PC-9 (cell line): ENCODE measurements around the gene HEATR9. TPM values are rescaled to one million over a fixed set of nuclear protein-coding genes. Genes with fewer than 3 reads are reported as not detected.

ENCODE experiments used
- BruUV-seq: library from RNA; stranded (reverse); fragments of 400-500 nt; replicated peaks from 2 replicates; lab custom pipeline; 2021; lab: Mats Ljungman, UMichigan
- CTCF ChIA-PET: fragments of 300-600 bp; sonication (Branson Sonifier 250); formaldehyde crosslinking; loops from one replicate; lab custom pipeline; 2022; ENCODE audit warnings: antibody characterized with exemption; lab: Charles Lee
- POLR2A ChIA-PET: fragments of 300-600 bp; sonication (Branson Sonifier 250); formaldehyde crosslinking; loops from one replicate; lab custom pipeline; 2022; ENCODE audit warnings: antibody characterized with exemption; ENCODE audit not compliant: unreplicated experiment; lab: Charles Lee
- DNase-seq, 2 experiments: peaks; one replicate each; pipeline versions ENCODE4 v3.0.0 to v3.0.0-alpha.2; 2015 to 2022; ENCODE audit warnings: mixed read lengths in 1 of 2
- H2AFZ ChIP-seq: fragments of 200-600 bp; sonication (generic); 2 replicates; pipeline ENCODE4 v1.8.1; 2017; ENCODE audit warnings: antibody characterized with exemption
- H3F3A ChIP-seq: fragments of 200-600 bp; sonication (generic); 2 replicates; pipeline ENCODE4 v1.8.1; 2017; ENCODE audit warnings: antibody characterized with exemption, mild to moderate bottlenecking, low read depth; ENCODE audit not compliant: insufficient read depth
- H3K27ac ChIP-seq: fragments of 200-600 bp; sonication (generic); 2 replicates; pipeline ENCODE4 v1.6.1; 2016; ENCODE audit warnings: mixed run types
- H3K27me3 ChIP-seq: fragments of 200-600 bp; sonication (generic); 2 replicates; pipeline ENCODE4 v1.6.1; 2016; ENCODE audit warnings: low read depth, mixed run types; ENCODE audit not compliant: insufficient read depth
- H3K36me3 ChIP-seq: fragments of 200-600 bp; sonication (generic); 2 replicates; pipeline ENCODE4 v1.6.1; 2016; ENCODE audit warnings: low read depth, mixed run types
- H3K4me1 ChIP-seq: fragments of 200-600 bp; sonication (generic); replicated peaks from 2 replicates; pipeline ENCODE4 v1.6.1; 2016; ENCODE audit warnings: mixed run types; ENCODE audit not compliant: insufficient read depth
- H3K4me2 ChIP-seq: fragments of 200-600 bp; sonication (generic); 2 replicates; pipeline ENCODE4 v1.6.1; 2017; ENCODE audit warnings: mixed run types
- H3K4me3 ChIP-seq: fragments of 200-600 bp; sonication (generic); 2 replicates; pipeline ENCODE4 v1.6.1; 2016; ENCODE audit warnings: mixed run types
- H3K79me2 ChIP-seq: fragments of 200-600 bp; sonication (generic); 2 replicates; pipeline ENCODE4 v1.6.1; 2017; ENCODE audit warnings: low read depth, mixed run types
- H3K9me2 ChIP-seq: fragments of 200-600 bp; sonication (generic); 2 replicates; pipeline ENCODE4 v1.8.1; 2017; ENCODE audit warnings: mild to moderate bottlenecking; ENCODE audit not compliant: insufficient read depth
- H3K9me3 ChIP-seq: fragments of 200-600 bp; sonication (generic); 2 replicates; pipeline ENCODE4 v1.8.1; 2016; ENCODE audit warnings: low read depth; ENCODE audit not compliant: insufficient read depth
- H4K20me1 ChIP-seq: fragments of 200-600 bp; sonication (generic); 2 replicates; pipeline ENCODE4 v1.8.1; 2017; ENCODE audit not compliant: insufficient read depth
- CTCF ChIP-seq: fragments of 200-600 bp; sonication (generic); conservative IDR thresholded peaks from 2 replicates; pipeline ENCODE4 v1.6.1; 2017; ENCODE audit warnings: mixed run types, antibody characterized with exemption, mild to moderate bottlenecking, moderate library complexity
- EZH2 ChIP-seq: fragments of 200-600 bp; sonication (generic); IDR thresholded peaks from 2 replicates; pipeline ENCODE4 v1.8.0; 2017; ENCODE audit warnings: antibody characterized with exemption, low read depth
- intact Hi-C: fragments of 100-400 bp; cut with micrococcal nuclease; formaldehyde crosslinking; loops from one replicate; pipeline ENCODE4 v1.10.0; 2022; ENCODE audit not compliant: unreplicated experiment
- total RNA-seq: library from RNA; stranded (reverse); gene quantifications from 2 replicates; pipeline ENCODE4 v1.2.3, GENCODE V29; 2021

The HEATR9 gene
- total RNA-seq, 1 experiment from 2014 or later: not detected

GRCh38 chr17:35877345-35878029, 8.8 kb upstream of the HEATR9 start:
- Histone ChIP-seq H3K9me2 (no peaks in the 10 kb centered on the region), H3K36me3 (no peaks in the 10 kb centered on the region), H3K27ac (no peak overlapping the region), H3K4me2 (no peak overlapping the region), H3K79me2 (no peaks in the 10 kb centered on the region), H3K4me1 (no peaks in the 10 kb centered on the region), H3K9me3 (no peaks in the 10 kb centered on the region), H3F3A (no peaks in the 10 kb centered on the region), H3K27me3 (no peaks in the 10 kb centered on the region), H2AFZ (no peak overlapping the region), H4K20me1 (no peaks in the 10 kb centered on the region), H3K4me3 (no peak overlapping the region)
- no peak for TF ChIP-seq CTCF
- no peak for TF ChIP-seq EZH2
- no peak for DNase-seq
- ChIA-PET POLR2A (no interaction called here), CTCF (no interaction called here)
- no TSS peak for BruUV-seq
- intact Hi-C loops: no loop called here

DNA sequence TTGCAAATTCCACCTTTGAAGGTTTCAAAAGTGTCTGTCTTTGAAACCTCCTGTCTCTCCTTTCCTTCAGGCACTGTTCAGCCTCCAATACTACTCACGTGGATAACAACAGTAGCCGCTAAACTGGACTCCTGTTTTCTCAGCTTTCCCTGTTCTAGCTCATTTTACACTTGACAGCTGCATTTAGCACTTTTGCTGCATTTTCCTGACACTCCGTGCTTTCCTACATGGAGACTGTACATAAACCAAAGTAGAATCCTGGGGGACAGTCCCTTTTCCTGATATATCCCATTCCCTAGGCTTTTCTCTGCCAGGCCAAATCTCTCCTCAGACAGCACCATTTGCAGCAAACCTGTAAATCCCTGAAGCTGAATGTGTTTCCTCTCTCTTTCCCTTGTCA, 7.8 kb upstream of the HEATR9 start:
- no TSS peak for BruUV-seq
- H3F3A ChIP-seq: no peaks in the 10 kb centered on the region
- no peaks in the 10 kb centered on the region for H3K4me1 ChIP-seq
- H3K9me2 ChIP-seq: no peaks in the 10 kb centered on the region
- H3K4me3 ChIP-seq: no peak overlapping the region
- ChIA-PET POLR2A (no interaction called here), CTCF (no interaction called here)
- H3K9me3 ChIP-seq: no peaks in the 10 kb centered on the region
- no peak for TF ChIP-seq CTCF
- TF ChIP-seq EZH2: no peak
- H2AFZ ChIP-seq: no peak overlapping the region
- no peaks in the 10 kb centered on the region for H4K20me1 ChIP-seq
- no peak overlapping the region for H3K27ac ChIP-seq
- DNase-seq: no peak
- no peaks in the 10 kb centered on the region for H3K27me3 ChIP-seq
- H3K4me2 ChIP-seq: no peak overlapping the region
- no peaks in the 10 kb centered on the region for H3K79me2 ChIP-seq
- intact Hi-C loops: no loop called here
- H3K36me3 ChIP-seq: no peaks in the 10 kb centered on the region

- H3F3A ChIP-seq: no peaks in the 10 kb centered on the region
- H3K9me3 ChIP-seq: no peaks in the 10 kb centered on the region
- BruUV-seq: no TSS peak
- no peak overlapping the region for H3K4me2 ChIP-seq
- H3K4me1 ChIP-seq: no peaks in the 10 kb centered on the region
- H4K20me1 ChIP-seq: no peaks in the 10 kb centered on the region
- H3K27ac ChIP-seq: no peak overlapping the region
- ChIA-PET CTCF (no interaction called here), POLR2A (no interaction called here)
- no peaks in the 10 kb centered on the region for H3K9me2 ChIP-seq
- H3K27me3 ChIP-seq: no peaks in the 10 kb centered on the region
- DNase-seq: no peak
- no peaks in the 10 kb centered on the region for H3K36me3 ChIP-seq
- TF ChIP-seq CTCF (no peak), EZH2 (no peak)
- H3K79me2 ChIP-seq: no peaks in the 10 kb centered on the region
- no peak overlapping the region for H2AFZ ChIP-seq
- no peak overlapping the region for H3K4me3 ChIP-seq
- intact Hi-C loops: no loop called here
Measured at GRCh38 chr17:35875800-35876139, 7.1 kb upstream of the HEATR9 start.
